Measurements from ENCODE around the gene GAPDH. TPM values are rescaled to one million over a fixed set of nuclear protein-coding genes. Genes with fewer than 3 reads are reported as not detected.
"Not testable (repeated sequence)": the region's sequence is repeated elsewhere in the genome, so short reads cannot be mapped to it uniquely, and the experiment has no call there.

GAPDH gene
- polyA plus RNA-seq (ENCODE audit: insufficient read length in 10 of 10): 1,000 to 10,000 TPM; 2,765 to 4,884 (median 4,736) TPM
- long read RNA-seq, donor 1, transcript GAPDH-201 (9 exons, 1,875 nt): major isoform, 1,902 of 4,130 reads
- long read RNA-seq, donor 1, transcript GAPDH-210 (2 exons, 390 nt): minor isoform, 5 of 4,130 reads
- long read RNA-seq, donor 1, transcript GAPDH-204 (8 exons, 1,256 nt): minor isoform, 89 of 4,130 reads
- long read RNA-seq, donor 1, partial matches to known transcripts: 1,968 of 4,130 reads
- long read RNA-seq, donor 1, other reads (novel, unspliced or antisense): 161 of 4,130 reads
- long read RNA-seq, donor 2, transcript GAPDH-204 (8 exons, 1,256 nt): minor isoform, 97 of 4,026 reads
- long read RNA-seq, donor 2, transcript GAPDH-201 (9 exons, 1,875 nt): major isoform, 2,171 of 4,026 reads
- long read RNA-seq, donor 2, transcript GAPDH-210 (2 exons, 390 nt): minor isoform, 5 of 4,026 reads
- long read RNA-seq, donor 2, partial matches to known transcripts: 1,578 of 4,026 reads
- long read RNA-seq, donor 2, other reads (novel, unspliced or antisense): 170 of 4,026 reads
- long read RNA-seq, donor 3: 0 reads
- long read RNA-seq, donor 4, transcript GAPDH-201 (9 exons, 1,875 nt): major isoform, 1,447 of 2,565 reads
- long read RNA-seq, donor 4, transcript GAPDH-204 (8 exons, 1,256 nt): minor isoform, 105 of 2,565 reads
- long read RNA-seq, donor 4, partial matches to known transcripts: 919 of 2,565 reads
- long read RNA-seq, donor 4, other reads (novel, unspliced or antisense): 87 of 2,565 reads
- long read RNA-seq, donor 5, transcript GAPDH-201 (9 exons, 1,875 nt): major isoform, 1,900 of 4,775 reads
- long read RNA-seq, donor 5, transcript GAPDH-205 (9 exons, 1,348 nt): minor isoform, 6 of 4,775 reads
- long read RNA-seq, donor 5, transcript GAPDH-204 (8 exons, 1,256 nt): minor isoform, 103 of 4,775 reads
- long read RNA-seq, donor 5, partial matches to known transcripts: 2,613 of 4,775 reads
- long read RNA-seq, donor 5, other reads (novel, unspliced or antisense): 147 of 4,775 reads
- long read RNA-seq, donor 6, transcript GAPDH-201 (9 exons, 1,875 nt): major isoform, 2,430 of 4,547 reads
- long read RNA-seq, donor 6, transcript GAPDH-210 (2 exons, 390 nt): minor isoform, 10 of 4,547 reads
- long read RNA-seq, donor 6, transcript GAPDH-204 (8 exons, 1,256 nt): minor isoform, 177 of 4,547 reads
- long read RNA-seq, donor 6, partial matches to known transcripts: 1,735 of 4,547 reads
- long read RNA-seq, donor 6, other reads (novel, unspliced or antisense): 190 of 4,547 reads
- long read RNA-seq, donor 7, transcript GAPDH-201 (9 exons, 1,875 nt): major isoform, 1,485 of 2,691 reads
- long read RNA-seq, donor 7, transcript GAPDH-204 (8 exons, 1,256 nt): minor isoform, 86 of 2,691 reads
- long read RNA-seq, donor 7, partial matches to known transcripts: 1,020 of 2,691 reads
- long read RNA-seq, donor 7, other reads (novel, unspliced or antisense): 94 of 2,691 reads
- long read RNA-seq, donor 8, transcript GAPDH-201 (9 exons, 1,875 nt): major isoform, 694 of 1,617 reads
- long read RNA-seq, donor 8, transcript GAPDH-204 (8 exons, 1,256 nt): minor isoform, 57 of 1,617 reads
- long read RNA-seq, donor 8, partial matches to known transcripts: 841 of 1,617 reads
- long read RNA-seq, donor 8, other reads (novel, unspliced or antisense): 23 of 1,617 reads
- long read RNA-seq, donor 9, transcript GAPDH-204 (8 exons, 1,256 nt): minor isoform, 21 of 755 reads
- long read RNA-seq, donor 9, transcript GAPDH-201 (9 exons, 1,875 nt): major isoform, 328 of 755 reads
- long read RNA-seq, donor 9, partial matches to known transcripts: 396 of 755 reads
- long read RNA-seq, donor 9, other reads (novel, unspliced or antisense): 10 of 755 reads

DNA sequence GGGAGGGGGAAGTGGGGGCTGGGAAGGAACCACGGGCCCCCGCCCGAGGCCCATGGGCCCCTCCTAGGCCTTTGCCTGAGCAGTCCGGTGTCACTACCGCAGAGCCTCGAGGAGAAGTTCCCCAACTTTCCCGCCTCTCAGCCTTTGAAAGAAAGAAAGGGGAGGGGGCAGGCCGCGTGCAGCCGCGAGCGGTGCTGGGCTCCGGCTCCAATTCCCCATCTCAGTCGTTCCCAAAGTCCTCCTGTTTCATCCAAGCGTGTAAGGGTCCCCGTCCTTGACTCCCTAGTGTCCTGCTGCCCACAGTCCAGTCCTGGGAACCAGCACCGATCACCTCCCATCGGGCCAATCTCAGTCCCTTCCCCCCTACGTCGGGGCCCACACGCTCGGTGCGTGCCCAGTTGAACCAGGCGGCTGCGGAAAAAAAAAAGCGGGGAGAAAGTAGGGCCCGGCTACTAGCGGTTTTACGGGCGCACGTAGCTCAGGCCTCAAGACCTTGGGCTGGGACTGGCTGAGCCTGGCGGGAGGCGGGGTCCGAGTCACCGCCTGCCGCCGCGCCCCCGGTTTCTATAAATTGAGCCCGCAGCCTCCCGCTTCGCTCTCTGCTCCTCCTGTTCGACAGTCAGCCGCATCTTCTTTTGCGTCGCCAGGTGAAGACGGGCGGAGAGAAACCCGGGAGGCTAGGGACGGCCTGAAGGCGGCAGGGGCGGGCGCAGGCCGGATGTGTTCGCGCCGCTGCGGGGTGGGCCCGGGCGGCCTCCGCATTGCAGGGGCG is at the start of gene GAPDH:
Gene GAPDH, plus strand, starts transcription at position 595 of the 772 bp plus-strand sequence. CDS start 316 bp downstream, outside the sequence.
- DNase-seq: peak; percentile 96 to 99 (median 99)

DNA sequence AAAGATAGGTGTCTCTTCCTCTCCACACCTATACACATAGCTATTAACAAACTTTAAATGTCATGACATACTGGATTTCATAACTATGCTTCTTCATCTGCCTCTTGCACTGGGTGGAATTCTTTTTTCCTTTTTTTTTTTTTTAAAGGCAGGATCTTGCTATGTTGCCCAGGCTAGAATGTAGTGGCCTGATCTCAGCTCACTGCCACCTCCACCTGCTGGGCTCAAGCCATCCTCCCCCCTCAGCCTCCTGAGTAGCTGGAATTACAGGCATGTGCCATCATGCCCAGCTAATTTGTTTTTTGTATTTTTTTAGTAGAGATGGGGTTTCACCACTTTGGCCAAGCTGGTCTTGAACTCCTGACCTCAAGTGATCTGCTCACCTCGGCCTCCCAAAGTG is 46.1 kb upstream of the GAPDH start:
- DNase-seq: no peak

DNA sequence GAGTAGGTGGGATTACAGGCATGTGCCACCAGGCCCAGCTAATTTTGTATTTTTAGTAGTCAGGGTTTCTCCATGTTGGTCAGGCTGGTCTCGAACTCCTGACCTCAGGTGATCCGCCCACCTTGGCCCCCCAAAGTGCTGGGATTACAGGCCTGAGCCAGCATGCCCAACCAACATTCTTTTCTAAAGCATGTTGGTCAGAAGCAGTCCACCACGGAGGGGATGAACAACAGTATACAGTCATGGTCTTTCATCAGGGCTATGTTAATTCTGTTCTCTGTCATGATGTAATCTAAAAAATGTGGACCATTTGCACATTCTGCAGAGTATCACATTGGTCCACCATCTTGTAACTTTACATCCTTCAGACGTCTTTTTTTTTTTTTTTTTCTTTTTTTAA is 44.9 kb upstream of the GAPDH start:
- DNase-seq: no peak

DNA sequence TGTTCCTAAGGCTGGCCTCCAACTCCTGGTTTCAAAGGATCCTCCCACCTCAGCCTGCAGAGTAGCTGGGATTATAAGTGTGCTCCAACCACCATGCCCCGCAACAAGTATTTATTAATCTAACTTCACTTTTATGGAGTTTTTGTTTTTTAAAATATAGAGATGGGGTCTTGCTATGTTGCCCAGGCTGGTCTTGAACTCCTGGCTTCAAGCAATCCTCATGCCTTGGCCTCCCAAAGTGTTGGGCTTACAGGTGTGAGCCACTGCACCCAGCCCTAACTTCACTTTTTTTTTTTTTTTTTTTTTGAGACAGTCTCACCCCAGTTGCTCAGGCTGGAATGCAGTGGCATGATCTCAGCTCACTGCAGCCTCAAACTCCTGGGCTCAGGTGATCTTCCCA is 43.6 kb upstream of the GAPDH start:
- DNase-seq: not testable (repeated sequence)

DNA sequence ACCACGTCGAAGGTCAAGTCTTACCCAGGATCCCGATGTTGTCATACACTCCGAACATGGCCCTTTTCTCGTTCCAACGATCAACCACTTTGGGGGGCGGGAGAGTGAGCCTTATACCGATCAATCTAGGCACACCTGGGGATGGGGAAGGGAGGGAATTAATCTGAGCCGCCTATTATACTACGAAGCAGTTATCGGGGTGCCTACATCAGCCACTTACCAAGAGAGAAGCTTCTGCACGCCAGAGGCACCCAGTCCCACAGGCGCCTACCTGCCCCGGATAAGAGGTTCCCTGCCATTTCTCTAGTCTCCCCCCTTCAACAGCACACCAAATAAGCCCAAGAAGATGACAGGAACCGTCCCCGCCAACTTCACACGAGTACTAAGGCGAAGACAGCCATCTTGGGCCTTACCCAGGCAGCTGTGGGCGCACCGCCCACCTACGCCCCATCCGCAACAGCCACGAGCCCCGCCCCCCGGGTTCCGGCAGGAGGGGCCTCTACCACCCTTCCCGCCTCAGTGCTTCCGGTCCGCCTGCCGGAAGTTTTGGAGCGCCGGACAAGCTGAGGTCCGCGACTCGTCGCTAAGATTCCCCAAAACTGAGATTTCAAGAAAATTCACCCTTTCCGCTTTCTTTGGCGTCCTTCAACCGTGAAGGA is 41.4 kb upstream of the GAPDH start, which contains the start of gene MRPL51:
Gene MRPL51, minus strand, starts transcription at position 425 of the 659 bp plus-strand sequence. Its CDS starts 126 bp downstream, at position 299.
- DNase-seq: peak; percentile 96 to 97 (median 96)

DNA sequence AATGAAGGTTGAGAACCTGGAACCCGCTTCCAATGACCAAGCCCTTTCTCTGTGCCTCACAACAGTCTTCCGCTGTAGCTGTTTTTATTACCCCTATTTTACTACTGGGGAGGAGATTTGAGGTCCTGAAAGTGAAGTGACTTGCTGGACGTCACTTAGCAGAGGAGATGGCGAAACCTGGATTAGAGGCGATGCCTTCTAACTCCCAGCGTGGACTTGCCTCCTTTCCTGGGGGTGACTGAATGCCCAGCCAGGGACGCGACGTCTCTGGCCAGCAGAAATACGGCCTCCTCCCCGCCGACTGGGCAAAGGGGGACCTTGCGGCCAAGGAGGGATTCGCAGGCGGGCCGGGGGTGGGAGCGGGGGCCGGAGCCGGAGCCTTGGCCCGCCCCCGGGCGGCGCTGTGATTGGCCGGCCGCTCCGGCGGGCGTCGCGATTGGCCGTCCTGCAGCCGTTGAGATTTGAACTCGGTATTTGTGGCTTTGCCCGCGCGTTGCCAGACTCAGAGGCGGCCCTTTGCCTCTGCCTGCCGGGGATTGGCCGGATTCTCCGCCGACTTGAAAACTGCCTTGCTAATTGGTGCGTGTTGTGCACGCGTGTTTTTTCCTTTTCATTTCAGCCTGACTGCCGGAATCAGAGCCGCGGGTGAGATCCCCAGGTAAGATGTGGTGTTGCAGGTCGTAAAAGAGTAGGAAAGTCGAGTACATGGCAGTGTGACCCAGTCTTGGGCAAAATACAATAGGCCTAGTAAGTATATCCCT is 40.6 kb upstream of the GAPDH start, which contains the start of gene NCAPD2:
Gene NCAPD2, plus strand, starts transcription at position 606 of the 761 bp plus-strand sequence. CDS start 997 bp downstream, outside the sequence.
- DNase-seq: peak; percentile 95 to 98 (median 96)

DNA sequence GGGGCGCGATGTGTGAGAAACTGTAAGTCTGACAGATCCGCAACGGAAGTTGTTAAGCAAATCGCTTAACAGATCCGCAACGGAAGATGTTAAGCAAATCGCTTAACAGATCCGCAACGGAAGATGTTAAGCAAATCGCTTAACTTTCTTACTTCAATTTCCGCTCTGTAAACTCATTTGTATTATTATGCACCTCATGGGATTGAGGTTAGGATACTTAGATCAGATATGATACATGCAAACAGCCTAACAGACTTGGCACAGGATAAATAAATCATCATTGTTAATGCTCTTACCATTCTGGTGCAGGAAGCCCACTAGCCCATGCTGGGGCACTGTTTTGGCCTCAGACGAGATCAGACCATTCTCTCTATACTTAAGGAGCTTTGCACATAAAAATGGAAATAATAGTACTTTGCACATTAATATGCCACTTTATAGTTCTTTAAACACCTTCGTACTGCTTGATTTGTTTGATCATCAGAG is 40.0 kb upstream of the GAPDH start:
- no peak for DNase-seq

DNA sequence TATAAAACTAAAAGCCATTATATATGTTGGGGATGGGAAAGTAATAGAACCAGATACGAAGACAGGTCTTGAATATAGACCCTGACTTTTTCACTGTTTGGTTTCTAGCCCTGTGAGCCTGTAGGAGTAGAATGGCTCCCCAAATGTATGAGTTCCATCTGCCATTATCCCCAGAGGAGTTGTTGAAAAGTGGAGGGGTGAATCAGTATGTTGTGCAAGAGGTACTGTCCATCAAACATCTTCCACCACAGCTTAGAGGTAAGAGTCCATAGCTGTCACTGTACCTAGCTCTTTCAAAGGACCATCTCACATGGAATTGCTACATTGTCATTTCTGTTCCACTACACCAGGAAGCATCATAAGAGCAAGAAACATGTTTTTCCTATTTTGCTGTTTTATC is 39.3 kb upstream of the GAPDH start:
- no peak for DNase-seq

DNA sequence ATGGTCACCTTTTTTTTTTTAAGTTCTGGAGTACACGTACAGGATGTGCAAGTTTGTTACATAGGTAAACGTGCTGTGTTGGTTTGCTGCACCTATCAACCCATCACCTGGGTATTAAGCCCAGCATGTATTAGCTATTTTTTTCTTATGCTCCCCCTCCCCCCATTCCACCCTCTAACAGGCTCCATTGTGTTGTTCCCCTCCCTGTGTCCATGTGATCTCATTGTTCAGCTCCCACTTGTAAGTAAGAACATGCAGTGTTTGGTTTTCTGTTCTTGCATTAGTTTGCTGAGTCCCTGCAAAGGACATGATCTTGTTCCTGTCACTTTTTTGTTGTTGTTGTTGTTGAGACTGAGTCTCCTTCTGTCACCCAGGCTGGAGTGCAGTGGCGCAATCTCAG is 37.0 kb upstream of the GAPDH start:
- DNase-seq: not testable (repeated sequence)

DNA sequence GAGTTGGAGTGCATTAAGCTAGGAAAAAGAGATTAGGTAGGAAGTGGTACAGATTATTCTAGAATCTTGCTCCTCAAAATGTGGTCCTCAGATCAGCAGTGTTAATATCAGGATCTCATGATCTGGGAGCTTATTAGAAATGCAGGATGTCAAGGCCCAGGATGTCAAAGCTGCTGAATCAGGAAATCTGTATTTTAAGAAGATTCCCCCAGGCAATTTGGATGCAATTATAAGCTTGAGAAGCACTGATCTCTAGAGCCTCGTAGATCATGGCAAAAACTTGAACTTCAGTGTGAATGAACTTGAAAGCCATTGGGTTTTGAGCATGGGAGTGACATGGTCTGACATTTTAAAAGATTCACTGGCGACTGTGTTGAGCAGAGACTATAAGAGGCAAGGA is 33.9 kb upstream of the GAPDH start:
- no peak for DNase-seq

DNA sequence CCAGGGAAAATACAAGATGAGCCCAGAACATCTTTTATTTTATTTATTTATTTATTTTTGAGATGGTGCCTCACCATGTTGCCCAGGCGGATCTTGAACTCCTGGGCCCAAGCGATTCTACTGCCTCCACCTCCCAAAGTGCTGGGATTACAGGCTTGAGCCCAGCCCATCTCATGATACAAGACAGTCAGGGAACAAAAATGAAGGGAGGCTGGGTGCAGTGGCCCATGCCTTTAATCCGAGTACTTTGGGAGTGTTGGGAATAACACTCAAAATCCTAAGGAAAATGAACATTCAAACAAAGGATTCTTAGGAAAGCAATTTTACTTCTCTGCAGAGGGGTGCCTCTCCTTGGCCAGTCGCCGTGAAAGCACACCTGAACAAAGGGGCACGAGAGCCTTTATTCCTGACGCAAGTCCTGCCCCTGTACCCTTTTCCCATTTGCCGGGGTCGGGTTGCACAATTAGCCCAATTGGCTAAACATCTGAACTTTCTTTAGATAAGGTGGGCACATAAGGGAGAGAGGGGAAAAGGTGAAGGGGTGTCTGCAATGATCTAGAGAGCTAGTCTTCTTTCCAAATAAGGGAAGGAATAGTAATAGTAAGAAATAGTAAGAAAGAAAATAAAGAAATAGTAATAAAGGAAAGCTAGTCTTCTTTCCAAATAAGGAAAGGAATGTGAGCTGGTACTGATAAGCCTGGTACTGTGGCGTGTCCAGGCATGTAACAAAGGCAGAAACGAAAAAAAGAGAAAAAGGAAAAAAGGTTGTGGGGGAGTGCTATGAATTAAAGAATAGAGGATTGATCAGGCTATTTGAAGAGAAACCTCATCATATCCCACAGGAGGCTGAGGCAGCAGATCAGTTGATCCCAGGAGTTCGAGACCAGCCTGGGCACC is 27.0 kb upstream of the GAPDH start:
- no peak for DNase-seq

DNA sequence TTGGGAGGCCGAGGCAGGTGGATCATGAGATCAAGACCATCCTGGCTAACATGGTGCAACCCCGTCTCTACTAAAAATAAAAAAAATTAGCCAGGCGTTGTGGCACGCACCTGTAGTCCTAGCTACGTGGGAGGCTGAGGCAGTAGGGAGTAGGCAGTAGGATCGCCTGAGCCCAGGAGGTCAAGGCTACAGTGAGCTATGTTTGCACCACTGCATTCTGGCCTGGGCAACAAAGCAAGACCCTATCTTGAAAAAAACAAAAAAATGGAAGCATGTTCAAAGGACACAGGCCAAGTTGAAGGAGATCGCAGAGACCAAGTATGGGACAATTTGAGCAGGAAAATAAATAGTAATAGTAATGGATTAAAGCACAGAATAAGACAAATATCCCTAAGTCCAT is 26.2 kb upstream of the GAPDH start:
- DNase-seq: no peak

DNA sequence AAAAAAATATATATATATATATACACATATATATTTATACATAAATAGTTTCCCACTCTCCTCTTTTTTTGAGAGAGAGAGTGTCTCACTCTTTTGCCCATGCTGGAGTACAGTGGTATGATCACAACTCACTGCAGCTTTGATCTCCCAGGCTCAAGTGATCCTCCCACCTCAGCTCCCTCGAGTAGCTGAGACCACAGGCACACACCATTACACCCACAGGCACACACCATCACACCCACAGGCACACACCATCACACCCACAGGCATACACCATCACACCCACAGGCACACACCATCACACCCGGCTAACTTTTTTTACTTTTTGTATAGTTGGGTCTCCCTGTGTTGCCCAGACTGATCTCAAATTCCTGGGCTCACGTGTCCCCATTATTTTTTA is 14.1 kb upstream of the GAPDH start:
- no peak for DNase-seq

DNA sequence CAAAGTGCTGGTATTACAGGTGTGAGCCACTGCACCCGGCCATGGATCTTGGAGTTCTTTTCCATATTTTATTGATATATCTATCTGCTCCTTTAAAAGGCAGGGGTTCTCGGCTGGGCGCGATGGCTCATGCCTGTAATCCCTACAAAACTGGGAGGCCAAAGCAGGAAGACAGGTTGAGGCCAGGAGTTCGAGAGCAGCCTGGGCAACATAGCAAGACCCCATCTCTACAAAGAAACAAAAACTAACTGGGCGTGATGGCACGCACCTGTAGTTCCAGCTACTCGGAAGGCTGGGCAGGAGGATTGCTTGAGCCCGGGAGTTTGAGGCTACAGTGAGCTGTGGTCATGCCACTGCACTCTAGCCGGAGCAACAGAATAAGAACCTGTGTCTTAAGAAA is 12.1 kb upstream of the GAPDH start:
- no peak for DNase-seq

DNA sequence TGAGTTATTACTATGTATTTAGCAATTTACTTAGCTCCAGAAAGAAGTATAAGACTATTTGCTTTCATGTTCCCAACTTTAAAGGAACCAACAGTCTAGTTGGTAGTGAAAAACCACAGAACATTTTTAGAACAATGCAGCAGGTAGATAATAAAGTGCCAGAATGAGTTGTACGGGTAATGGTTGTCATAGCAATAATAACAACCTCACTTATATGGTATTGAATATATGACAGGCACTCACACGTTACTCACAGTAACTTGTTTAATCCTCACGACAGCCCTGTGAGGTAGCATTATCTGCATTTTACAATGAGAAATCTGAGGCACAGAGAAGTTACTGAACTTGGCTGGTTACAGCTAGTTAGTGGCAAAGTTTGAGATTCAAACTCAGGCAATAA is 10.6 kb upstream of the GAPDH start:
- DNase-seq: no peak

DNA sequence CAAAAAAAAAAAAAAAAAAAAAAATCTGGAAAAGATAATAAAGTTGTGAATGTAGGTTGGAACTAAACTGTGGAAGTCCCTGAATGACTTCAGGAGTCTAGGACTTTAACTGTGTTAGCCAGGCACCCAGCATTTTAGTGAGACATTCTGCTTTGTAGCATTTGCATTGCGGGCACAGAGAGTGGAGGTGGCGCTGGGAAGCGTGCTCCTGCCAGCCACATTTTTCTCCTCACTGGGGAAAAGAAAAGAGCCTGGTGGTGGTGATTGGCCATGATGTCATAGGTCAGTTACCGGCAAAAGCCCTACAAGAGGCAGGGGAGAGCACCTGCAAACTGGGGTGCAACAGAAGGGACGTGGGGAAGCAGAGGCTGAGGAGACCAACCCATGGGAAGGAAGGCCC is 9.7 kb upstream of the GAPDH start:
- no peak for DNase-seq

DNA sequence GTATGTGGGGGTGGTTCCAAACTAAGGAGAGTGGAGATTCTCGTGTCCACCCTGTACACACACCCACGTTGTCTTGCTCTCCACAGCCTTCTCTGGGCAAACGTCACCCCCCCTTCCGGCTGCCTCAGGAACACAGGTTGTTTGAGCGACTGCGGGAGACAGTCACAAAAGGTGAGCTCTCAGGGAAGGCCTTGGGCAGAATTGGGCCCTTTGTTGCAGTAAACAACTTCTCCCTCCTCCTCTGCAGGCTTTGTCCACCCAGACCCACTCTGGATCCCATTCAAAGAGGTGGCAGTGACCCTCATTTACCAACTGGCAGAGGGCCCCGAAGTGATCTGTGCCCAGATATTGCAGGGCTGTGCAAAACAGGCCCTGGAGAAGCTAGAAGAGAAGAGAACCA is 8.1 kb upstream of the GAPDH start:
- no peak for DNase-seq

Data from muscle of back (tissue), 13 donors.